ENCODE measurements around the gene GAB3. TPM values are rescaled to one million over a fixed set of nuclear protein-coding genes. Genes with fewer than 3 reads are reported as not detected.
A peak's percentile ranks its signal among the peaks of the same experiment; 100 is the strongest.

Gene GAB3
- total RNA-seq, 1 experiment from 2014 or later = 10.7 TPM

- H3K27me3 ChIP-seq = no peaks in the 10 kb centered on the region
- H3K4me3 ChIP-seq = peak within 1 kb of the TSS; percentile 81
- DNase-seq = peak; percentile 95
- no peaks in the 10 kb centered on the region for H3K9me3 ChIP-seq
- H3K36me3 ChIP-seq = peaks cover 29% of the 10 kb centered on the region
Observed at GRCh38 chrX:154762537-154763296, 11.8 kb upstream of the GAB3 start, which contains the start of gene DKC1. Gene DKC1 (plus strand): TSS chrX:154762864. CDS start chrX:154762966, 102 bp downstream.

- Histone ChIP-seq H3K36me3 (peaks cover 24% of the 10 kb centered on the region), H3K27me3 (no peaks in the 10 kb centered on the region), H3K4me3 (peak overlapping the region; percentile 81), H3K9me3 (no peaks in the 10 kb centered on the region)
- no peak for DNase-seq
Observed at GRCh38 chrX:154761977-154762536, 11.2 kb upstream of the GAB3 start.

GRCh38 chrX:154758696-154759095 is 7.8 kb upstream of the GAB3 start:
- Histone ChIP-seq H3K27me3 (no peaks in the 10 kb centered on the region), H3K4me3 (no peak overlapping the region), H3K36me3 (no peaks in the 10 kb centered on the region; the same call in 1 of the 2 replicates), H3K9me3 (no peaks in the 10 kb centered on the region)
- DNase-seq = no peak

GRCh38 chrX:154751669-154752271 is 893 bp upstream of the GAB3 start:
- Histone ChIP-seq H3K9me3 (no peaks in the 10 kb centered on the region), H3K36me3 (no peaks in the 10 kb centered on the region), H3K4me3 (no peak overlapping the region), H3K27me3 (peaks cover 27% of the 10 kb centered on the region)
- no peak for DNase-seq

- Histone ChIP-seq H3K4me3 (no peak overlapping the region), H3K9me3 (no peaks in the 10 kb centered on the region), H3K27me3 (peaks cover 27% of the 10 kb centered on the region), H3K36me3 (no peaks in the 10 kb centered on the region)
- no peak for DNase-seq
Observed at GRCh38 chrX:154751203-154751668, 359 bp upstream of the GAB3 start.

GRCh38 chrX:154749856-154750255 is 1.0 kb downstream of the GAB3 start:
- H3K27me3 ChIP-seq = peaks cover 27% of the 10 kb centered on the region
- no peaks in the 10 kb centered on the region for H3K36me3 ChIP-seq
- DNase-seq = no peak
- H3K9me3 ChIP-seq = no peaks in the 10 kb centered on the region
- no peak overlapping the region for H3K4me3 ChIP-seq

GRCh38 chrX:154748712-154749339 is 2.1 kb downstream of the GAB3 start:
- no peaks in the 10 kb centered on the region for H3K36me3 ChIP-seq
- peaks cover 27% of the 10 kb centered on the region for H3K27me3 ChIP-seq
- no peaks in the 10 kb centered on the region for H3K9me3 ChIP-seq
- H3K4me3 ChIP-seq = no peak overlapping the region
- peak; percentile 6 for DNase-seq

- Histone ChIP-seq H3K27me3 (no peaks in the 10 kb centered on the region), H3K36me3 (no peaks in the 10 kb centered on the region), H3K4me3 (no peak overlapping the region), H3K9me3 (no peaks in the 10 kb centered on the region)
- no peak for DNase-seq
Observed at GRCh38 chrX:154742613-154743012, 8.3 kb downstream of the GAB3 start.

GRCh38 chrX:154739952-154740465 is 10.9 kb downstream of the GAB3 start:
- H3K36me3 ChIP-seq = no peaks in the 10 kb centered on the region
- H3K4me3 ChIP-seq = no peak overlapping the region
- no peaks in the 10 kb centered on the region for H3K27me3 ChIP-seq
- no peaks in the 10 kb centered on the region for H3K9me3 ChIP-seq
- DNase-seq = no peak

- Histone ChIP-seq H3K4me3 (no peak overlapping the region), H3K36me3 (no peaks in the 10 kb centered on the region), H3K27me3 (no peaks in the 10 kb centered on the region), H3K9me3 (no peaks in the 10 kb centered on the region)
- peak; percentile 78 for DNase-seq
Observed at GRCh38 chrX:154738011-154738738, 12.7 kb downstream of the GAB3 start.

GRCh38 chrX:154737136-154737535 is 13.7 kb downstream of the GAB3 start:
- Histone ChIP-seq H3K36me3 (no peaks in the 10 kb centered on the region), H3K27me3 (no peaks in the 10 kb centered on the region), H3K9me3 (no peaks in the 10 kb centered on the region), H3K4me3 (no peak overlapping the region)
- no peak for DNase-seq

- Histone ChIP-seq H3K36me3 (no peaks in the 10 kb centered on the region), H3K27me3 (no peaks in the 10 kb centered on the region)
- DNase-seq = peak; percentile 69
Observed at GRCh38 chrX:154735695-154736393, 15.0 kb downstream of the GAB3 start.

GRCh38 chrX:154734061-154734781 is 16.7 kb downstream of the GAB3 start:
- H3K36me3 ChIP-seq = no peaks in the 10 kb centered on the region
- H3K9me3 ChIP-seq = no peaks in the 10 kb centered on the region
- H3K4me3 ChIP-seq = no peak overlapping the region
- peak; percentile 43 for DNase-seq
- no peaks in the 10 kb centered on the region for H3K27me3 ChIP-seq

More at GRCh38 chrX:154735695-154736393, 15.0 kb downstream of the GAB3 start:
- Histone ChIP-seq H3K9me3 (no peaks in the 10 kb centered on the region), H3K4me3 (no peak overlapping the region)

GRCh38 chrX:154733066-154733425 is 17.8 kb downstream of the GAB3 start:
- DNase-seq = no peak
- Histone ChIP-seq H3K27me3 (no peaks in the 10 kb centered on the region), H3K36me3 (no peaks in the 10 kb centered on the region), H3K9me3 (no peaks in the 10 kb centered on the region), H3K4me3 (no peak overlapping the region)

GRCh38 chrX:154732421-154733065 is 18.3 kb downstream of the GAB3 start:
- no peaks in the 10 kb centered on the region for H3K36me3 ChIP-seq
- no peak overlapping the region for H3K4me3 ChIP-seq
- no peaks in the 10 kb centered on the region for H3K27me3 ChIP-seq
- peak; percentile 79 for DNase-seq
- H3K9me3 ChIP-seq = no peaks in the 10 kb centered on the region
